A204.1 (cell line): ENCODE data around the gene MAT1A.
"Not testable (repeated sequence)": the region's sequence is repeated elsewhere in the genome, so short reads cannot be mapped to it uniquely, and the experiment has no call there.

ENCODE experiments used
- FAIRE-seq: peaks from 2 replicates; lab custom pipeline; 2012; peaks lifted over from hg19 to GRCh38; lab: Jason Lieb, UNC

Gene MAT1A

GRCh38 chr10:80289451-80290287 is at the start of gene MAT1A:
MAT1A (minus strand) TSS chr10:80289658; CDS start chr10:80289423, 235 bp downstream.
- FAIRE-seq: no peak

GRCh38 chr10:80333983-80334382 is 44.5 kb upstream of the MAT1A start:
- FAIRE-seq: no peak

- FAIRE-seq: no peak
Observed at GRCh38 chr10:80324891-80325364, 35.5 kb upstream of the MAT1A start.

DNA sequence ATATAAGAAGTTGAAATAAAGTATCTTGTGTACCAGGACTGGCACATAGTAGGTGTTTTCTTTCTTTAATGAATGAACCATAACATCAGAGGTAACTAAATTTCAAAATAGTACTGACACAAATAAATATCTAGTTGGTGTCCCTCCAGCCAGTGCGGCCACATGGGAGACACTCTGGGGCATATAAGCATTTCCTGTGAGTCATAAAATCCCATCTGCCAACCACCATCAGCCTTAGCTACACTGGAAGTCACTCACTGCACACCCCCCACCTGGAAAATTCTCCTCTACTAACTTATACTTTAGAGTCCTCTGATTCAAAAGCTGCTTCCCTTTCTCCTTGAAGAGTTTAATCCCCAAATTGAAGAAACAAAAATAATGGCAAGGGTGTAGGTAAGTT is 34.6 kb upstream of the MAT1A start:
- no peak for FAIRE-seq

GRCh38 chr10:80323311-80323710 is 33.9 kb upstream of the MAT1A start:
- no peak for FAIRE-seq

DNA sequence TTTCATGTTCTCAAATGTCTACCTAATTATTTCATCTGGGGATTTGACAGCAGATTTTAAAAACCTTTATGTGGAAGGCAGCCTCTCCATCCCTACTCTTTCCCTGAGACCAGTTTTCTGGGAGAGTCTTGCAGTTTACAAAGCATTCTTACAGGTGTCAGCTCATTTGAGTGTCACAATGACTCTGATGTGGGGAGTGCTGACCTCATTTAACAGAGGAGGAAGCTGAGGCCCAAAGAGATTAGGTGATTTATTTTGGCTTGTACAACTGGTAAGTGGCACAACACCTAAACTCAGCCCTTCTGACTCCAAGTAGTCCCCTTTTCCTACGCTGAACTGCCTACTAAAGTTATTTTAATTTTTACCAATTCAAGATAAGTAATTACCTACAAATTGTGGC is 33.3 kb upstream of the MAT1A start:
- FAIRE-seq: no peak

GRCh38 chr10:80322158-80322557 is 32.7 kb upstream of the MAT1A start:
- no peak for FAIRE-seq

GRCh38 chr10:80321183-80321582 is 31.7 kb upstream of the MAT1A start:
- no peak for FAIRE-seq

- FAIRE-seq: no peak
Observed at GRCh38 chr10:80320377-80320776, 30.9 kb upstream of the MAT1A start.

GRCh38 chr10:80319725-80320290 is 30.4 kb upstream of the MAT1A start:
- no peak for FAIRE-seq

DNA sequence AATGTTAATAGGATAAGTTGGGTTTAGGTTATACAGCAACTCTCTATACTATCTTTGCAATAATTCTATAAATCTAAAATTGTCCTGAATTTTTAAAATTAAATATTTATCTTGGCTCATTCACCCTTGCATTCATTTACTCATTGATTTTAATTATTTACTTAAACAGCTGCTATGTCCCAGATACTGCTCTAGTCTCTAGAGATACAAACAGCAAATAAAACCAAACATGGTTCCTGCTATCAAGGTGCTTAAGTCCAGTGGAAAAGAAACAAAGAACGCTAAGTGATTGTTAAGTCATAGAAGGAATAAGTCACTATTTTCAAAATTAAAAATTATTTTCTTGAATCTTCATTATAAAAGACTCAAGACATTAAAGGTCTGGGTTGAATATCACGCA is 29.9 kb upstream of the MAT1A start:
- FAIRE-seq: no peak

DNA sequence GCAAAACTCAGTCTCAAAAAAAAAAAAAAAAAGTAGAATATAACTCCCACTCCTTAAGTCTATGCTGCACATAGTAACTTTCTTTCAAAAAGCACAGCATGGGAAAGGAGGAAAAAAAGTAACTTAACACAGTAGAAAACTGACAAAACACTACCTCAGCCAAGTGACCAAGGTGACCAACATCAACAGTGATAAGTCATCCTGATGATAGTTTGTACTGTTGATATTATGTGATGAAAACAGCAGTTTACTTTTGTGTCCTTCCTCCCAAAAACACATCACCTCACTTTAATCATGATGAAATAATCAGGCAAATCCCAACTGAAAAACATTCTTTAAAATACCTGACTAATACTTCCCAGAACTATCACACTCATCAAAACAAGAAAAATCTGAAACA is 29.3 kb upstream of the MAT1A start:
- FAIRE-seq: no peak

DNA sequence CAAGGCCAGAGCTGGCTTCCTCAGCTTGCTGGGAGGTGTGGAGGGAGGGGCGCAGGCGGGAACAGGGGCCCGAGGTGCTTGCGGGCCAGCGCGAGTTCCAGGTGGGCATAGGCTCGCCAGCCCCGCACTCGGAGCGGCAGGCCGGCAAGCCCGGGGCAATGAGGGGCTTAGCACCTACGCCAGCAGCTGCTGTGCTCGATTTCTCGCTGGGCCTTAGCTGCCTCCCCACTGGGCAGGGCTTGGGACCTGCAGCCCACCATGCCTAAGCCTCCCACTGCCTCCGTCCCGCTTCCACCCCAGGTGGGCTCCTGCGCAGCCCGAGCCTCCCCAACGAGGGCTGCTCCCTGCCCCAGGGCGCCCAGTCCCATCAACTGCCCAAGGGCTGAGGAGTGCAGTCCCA is 25.9 kb upstream of the MAT1A start:
- FAIRE-seq: no peak

DNA sequence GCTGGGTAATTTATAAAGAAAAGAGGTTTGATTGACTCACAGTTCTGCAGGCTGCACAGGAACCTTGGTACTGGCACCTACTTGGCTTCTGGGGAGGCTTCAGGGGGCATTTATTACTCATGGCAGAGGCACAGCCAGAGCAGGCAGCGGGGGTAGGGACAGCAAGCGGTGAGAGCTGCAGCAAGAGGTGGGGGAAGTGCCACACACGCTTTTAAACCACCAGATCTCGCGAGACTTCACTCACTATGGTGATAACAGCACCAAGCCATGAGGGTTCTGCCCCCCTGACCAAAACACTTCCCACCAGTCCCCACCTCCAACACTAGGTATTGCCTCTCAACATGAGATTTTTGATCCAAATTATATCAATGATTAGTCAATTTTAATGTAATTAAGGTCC is 24.1 kb upstream of the MAT1A start:
- FAIRE-seq: no peak

DNA sequence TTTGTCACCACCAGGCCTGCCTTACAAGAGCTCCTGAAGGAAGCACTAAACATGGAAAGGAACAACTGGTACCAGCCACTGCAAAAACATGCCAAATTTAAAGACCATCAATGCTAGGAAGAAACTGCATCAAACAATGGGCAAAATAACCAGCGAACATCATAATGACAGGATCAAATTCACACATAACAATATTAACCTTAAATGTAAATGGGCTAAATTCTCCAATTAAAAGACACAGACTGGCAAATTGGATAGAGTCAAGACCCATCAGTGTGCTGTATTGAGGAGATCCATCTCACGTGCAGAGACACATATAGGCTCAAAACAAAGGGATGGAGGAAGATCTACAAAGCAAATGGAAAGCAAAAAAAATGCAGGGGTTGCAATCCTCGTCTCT is 16.5 kb upstream of the MAT1A start:
- not testable (repeated sequence) for FAIRE-seq

GRCh38 chr10:80296942-80297341 is 7.5 kb upstream of the MAT1A start:
- FAIRE-seq: no peak

DNA sequence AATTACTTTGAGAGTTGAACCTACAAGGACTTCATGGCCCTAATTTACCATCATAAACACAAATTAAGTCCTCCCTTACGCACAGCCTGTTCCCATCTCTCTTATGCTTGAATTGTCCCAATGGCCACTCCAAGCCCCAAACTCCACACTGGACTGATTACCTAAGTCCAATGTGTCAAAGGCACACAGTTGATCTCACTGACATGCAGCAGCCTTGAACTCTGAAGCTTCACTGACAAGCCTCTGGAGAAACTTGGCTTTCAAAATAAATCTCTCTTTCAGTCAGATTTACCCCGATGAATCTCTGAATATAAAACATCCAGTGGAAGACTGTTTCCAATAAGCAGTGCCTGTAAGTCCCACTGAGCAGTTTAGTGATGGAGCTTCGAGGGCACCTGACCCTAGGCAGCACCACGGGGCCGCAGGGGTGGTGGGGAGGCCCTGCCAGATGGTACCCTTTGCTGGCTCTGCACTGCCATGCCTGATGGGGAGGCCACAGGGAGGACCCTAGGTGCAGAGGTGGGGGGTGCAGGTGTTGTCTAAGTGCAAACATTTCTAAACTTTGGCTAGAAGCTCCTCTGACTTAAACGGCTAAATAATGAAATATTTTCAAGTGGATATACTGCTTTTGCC is 3.3 kb upstream of the MAT1A start:
- FAIRE-seq: no peak

- FAIRE-seq: no peak
Observed at GRCh38 chr10:80290474-80291220, 1.2 kb upstream of the MAT1A start.

DNA sequence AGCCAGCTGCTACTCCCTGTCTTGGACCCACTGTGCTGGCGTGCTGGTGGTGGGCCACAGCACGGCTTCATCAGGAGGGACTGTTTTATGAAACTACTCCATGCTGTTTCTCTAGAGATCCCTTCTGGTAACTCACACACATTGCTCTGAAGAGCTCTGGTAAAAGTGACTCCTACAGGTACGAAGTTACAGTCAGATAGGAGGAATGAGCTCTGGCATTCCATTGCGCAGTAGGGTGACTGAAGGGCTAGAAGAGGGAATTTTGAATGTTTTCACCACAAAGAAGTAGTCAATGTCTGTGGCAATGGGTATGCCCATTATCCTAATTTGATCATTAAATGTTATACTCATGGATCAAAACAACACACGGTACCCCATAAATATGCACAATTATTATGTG is 609 bp downstream of the MAT1A start:
- FAIRE-seq: no peak

DNA sequence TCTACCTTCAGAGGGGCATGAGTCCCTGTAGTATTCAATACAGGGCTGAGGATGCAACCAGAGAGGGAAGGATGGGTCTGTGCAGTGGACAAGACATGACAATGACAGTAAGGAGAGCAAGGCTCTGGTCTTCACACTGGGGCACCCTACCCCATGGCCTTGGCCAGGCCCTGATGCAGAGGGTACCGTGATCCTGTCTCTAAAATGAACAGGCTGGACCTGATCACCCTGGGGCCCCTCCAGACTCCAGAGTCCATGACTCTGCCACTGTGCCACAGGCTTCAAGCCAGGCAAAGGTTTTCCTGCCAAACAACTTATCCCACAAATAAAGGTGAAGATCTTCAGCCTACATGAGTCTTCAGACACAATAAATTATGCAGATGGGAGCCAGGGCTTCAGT is 4.9 kb downstream of the MAT1A start:
- no peak for FAIRE-seq

DNA sequence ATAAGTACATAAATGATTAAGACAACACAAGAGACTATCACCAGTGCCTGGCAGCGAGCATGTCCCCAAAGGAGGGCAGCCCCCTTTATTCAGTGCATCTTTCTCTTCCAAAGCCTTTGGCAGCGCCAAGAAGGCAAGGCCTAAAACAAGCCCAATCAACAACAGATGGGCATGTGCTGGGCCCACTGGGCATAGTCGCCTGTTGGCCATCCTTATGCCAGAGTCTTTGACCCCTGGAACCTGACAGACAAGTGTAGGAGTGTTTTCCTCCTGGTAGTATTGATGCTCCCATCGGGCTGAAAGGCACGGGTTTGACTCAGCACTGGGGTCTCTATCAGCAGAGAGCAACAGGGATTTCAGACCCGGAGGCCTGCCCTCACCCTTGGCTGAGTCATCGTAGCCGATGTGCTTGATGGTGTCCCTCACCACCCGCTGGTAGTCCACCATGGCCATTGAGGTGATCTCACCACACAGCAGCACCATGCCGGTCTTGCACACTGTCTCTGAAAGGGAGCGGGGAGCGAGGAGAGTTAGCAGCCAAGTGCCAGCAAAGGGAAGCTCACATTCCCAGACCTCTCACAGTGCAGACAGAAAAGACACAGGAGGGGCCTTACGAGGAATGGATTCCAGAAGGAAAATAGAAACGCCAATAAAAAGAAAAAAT is 5.8 kb downstream of the MAT1A start:
- no peak for FAIRE-seq

GRCh38 chr10:80283119-80283518 is 6.3 kb downstream of the MAT1A start:
- no peak for FAIRE-seq
